Thoracic aorta (tissue), 2 donors: ENCODE data around the gene DOCK7. TPM values are rescaled to one million over a fixed set of nuclear protein-coding genes. Genes with fewer than 3 reads are reported as not detected.
"Not testable (repeated sequence)": the region's sequence is repeated elsewhere in the genome, so short reads cannot be mapped to it uniquely, and the experiment has no call there.

Experiments
- ATAC-seq: fragments of 150-250 bp; one replicate; pipeline ENCODE4 v1.8.0; 2017; ENCODE audit warnings: low read depth; ENCODE audit not compliant: insufficient number of reproducible peaks, low FRiP score
- DNase-seq: peaks from one replicate; pipeline ENCODE4 v3.0.0-alpha.2; 2020; ENCODE audit warnings: low spot score
- H3K27ac ChIP-seq, 2 donors: fragments of 200-600 bp; sonication (generic); 1 replicate in 1 of 2; 2 replicates in 1 of 2; pipeline ENCODE4 v1.5.1; 2016; ENCODE audit warnings: mild to moderate bottlenecking in 2 of 2, moderate library complexity in 2 of 2
- H3K27me3 ChIP-seq: fragments of 200-600 bp; sonication (generic); replicated peaks from 2 replicates; pipeline ENCODE4 v1.6.0; 2016; ENCODE audit warnings: mild to moderate bottlenecking; ENCODE audit not compliant: insufficient read depth
- H3K36me3 ChIP-seq: fragments of 200-600 bp; sonication (generic); one replicate; pipeline ENCODE4 v1.5.1; 2016
- H3K4me1 ChIP-seq, 2 donors: fragments of 200-600 bp; sonication (generic); 1 replicate in 1 of 2; 2 replicates in 1 of 2; pipeline versions ENCODE4 v1.5.1 to v1.6.0; 2016; ENCODE audit warnings: low read depth in 2 of 2, mild to moderate bottlenecking in 1 of 2; ENCODE audit not compliant: control insufficient read depth in 1 of 2
- H3K4me3 ChIP-seq: fragments of 200-600 bp; sonication (generic); 2 replicates; pipeline ENCODE4 v1.5.1; 2016; ENCODE audit warnings: mild to moderate bottlenecking
- H3K9me3 ChIP-seq: fragments of 200-600 bp; sonication (generic); 2 replicates; pipeline ENCODE4 v1.5.1; 2016
- total RNA-seq, 2 donors: library from RNA; depleted of rRNA; stranded (reverse); fragments of >200 nt; gene quantifications; one replicate each; pipeline versions ENCODE4 v1.1.0 to v1.2.3, GENCODE V29; 2016
- TF ChIP-seq, protein P1 (sequence below): fragments of 200-600 bp; sonication (generic); IDR thresholded peaks from one replicate; pipeline ENCODE4 v1.5.1; 2019; ENCODE audit warnings: antibody characterized with exemption

DOCK7 gene
- total RNA-seq, 2 donors from 2014 or later, result 52.7 to 75.7 TPM

DNA sequence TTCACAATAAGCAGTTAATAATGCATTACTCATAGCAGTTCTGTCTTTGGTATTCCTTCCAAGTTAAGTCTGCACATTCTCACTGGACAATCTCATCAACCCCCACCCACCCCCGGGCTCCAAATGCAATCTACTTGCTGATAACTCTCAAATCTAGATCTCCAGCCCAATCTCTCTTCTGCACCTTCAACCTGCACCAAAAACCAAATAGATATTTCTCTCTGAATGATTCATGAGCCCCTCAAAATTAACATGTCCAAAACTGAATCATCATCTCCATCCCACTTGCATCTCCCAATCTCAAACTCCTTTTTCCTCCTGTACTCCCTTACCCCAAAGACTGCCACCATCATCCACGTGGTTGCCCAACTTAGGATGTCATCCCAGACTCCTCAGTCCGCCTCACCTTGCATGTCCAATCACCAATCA, 2.7 kb downstream of the DOCK7 start:
- DNase-seq (no peak), ATAC-seq (no peak)
- Histone ChIP-seq H3K4me1 (peaks cover 19 to 61% of the 10 kb centered on the region in 2 donors), H3K27ac (no peak overlapping the region), H3K27me3 (no peaks in the 10 kb centered on the region), H3K36me3 (no peaks in the 10 kb centered on the region), H3K9me3 (no peaks in the 10 kb centered on the region), H3K4me3 (no peak overlapping the region)
- TF ChIP-seq, protein P1, sequence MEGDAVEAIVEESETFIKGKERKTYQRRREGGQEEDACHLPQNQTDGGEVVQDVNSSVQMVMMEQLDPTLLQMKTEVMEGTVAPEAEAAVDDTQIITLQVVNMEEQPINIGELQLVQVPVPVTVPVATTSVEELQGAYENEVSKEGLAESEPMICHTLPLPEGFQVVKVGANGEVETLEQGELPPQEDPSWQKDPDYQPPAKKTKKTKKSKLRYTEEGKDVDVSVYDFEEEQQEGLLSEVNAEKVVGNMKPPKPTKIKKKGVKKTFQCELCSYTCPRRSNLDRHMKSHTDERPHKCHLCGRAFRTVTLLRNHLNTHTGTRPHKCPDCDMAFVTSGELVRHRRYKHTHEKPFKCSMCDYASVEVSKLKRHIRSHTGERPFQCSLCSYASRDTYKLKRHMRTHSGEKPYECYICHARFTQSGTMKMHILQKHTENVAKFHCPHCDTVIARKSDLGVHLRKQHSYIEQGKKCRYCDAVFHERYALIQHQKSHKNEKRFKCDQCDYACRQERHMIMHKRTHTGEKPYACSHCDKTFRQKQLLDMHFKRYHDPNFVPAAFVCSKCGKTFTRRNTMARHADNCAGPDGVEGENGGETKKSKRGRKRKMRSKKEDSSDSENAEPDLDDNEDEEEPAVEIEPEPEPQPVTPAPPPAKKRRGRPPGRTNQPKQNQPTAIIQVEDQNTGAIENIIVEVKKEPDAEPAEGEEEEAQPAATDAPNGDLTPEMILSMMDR, result no peak

DNA sequence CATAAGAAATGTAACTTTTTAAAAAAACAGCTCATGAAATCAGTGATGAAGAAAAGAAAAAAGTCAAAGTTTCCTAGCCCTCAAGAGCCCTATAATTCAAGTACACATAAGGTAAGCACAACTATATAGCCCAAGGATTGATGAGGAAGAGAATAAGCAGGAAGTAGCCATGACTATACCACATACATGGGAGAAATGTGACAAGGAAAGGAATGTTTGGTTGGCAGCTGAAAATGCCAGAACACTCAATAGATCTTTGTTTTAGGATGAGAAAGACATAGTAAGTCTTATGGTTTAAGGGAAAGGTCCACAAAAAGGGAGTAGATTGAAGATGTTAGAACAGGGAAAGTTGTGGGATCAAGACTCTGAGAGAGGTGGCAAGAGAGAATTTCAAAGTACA, 5.7 kb downstream of the DOCK7 start:
- TF ChIP-seq, protein P1, result no peak
- Histone ChIP-seq H3K4me1 (peaks cover 8 to 48% of the 10 kb centered on the region in 2 donors), H3K27ac (no peak overlapping the region), H3K36me3 (no peaks in the 10 kb centered on the region), H3K4me3 (no peak overlapping the region), H3K27me3 (no peaks in the 10 kb centered on the region), H3K9me3 (no peaks in the 10 kb centered on the region)
- no peak for ATAC-seq
- no peak for DNase-seq

DNA sequence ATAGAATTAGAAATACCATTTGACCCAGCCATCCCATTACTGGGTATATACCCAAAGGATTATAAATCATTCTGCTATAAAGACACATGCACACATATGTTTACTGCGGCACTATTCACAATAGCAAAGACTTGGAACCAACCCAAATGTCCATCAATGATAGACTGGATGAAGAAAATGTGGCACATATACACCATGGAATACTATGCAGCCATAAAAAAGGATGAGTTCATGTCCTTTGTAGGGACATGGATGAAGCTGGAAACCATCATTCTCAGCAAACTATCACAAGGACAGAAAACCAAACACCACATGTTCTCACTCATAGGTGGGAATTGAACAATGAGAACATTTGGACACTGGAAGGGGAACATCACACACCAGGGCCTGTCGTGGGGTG, 7.2 kb downstream of the DOCK7 start:
- not testable (repeated sequence) for H3K27me3 ChIP-seq, ATAC-seq

DNA sequence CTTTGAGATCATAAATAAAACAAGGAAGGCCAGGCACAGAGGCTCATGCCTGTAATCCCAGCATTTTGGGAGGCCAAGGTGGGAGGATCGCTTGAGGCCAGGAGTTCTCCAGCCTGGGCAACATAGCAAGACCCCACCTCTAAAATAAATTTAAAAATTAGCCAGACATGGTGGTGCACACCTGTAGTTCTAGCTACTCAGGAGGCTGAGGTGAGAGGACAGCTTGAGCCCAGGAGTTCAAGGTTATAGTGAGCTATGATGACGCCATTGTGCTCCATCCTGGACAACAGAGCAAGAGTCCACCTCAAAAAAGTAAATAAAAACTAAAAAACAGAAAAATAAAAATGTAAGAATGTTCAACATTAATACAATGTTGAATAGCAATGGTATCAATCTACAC, 10.4 kb downstream of the DOCK7 start:
- H3K36me3 ChIP-seq, H3K27ac ChIP-seq, H3K27me3 ChIP-seq, DNase-seq, H3K9me3 ChIP-seq, ATAC-seq, H3K4me3 ChIP-seq: not testable (repeated sequence)
- peaks cover 14 to 30% of the 10 kb centered on the region in 2 donors for H3K4me1 ChIP-seq

More for the DNA sequence above, 7.2 kb downstream of the DOCK7 start:
- H3K27ac ChIP-seq, H3K36me3 ChIP-seq, DNase-seq, H3K9me3 ChIP-seq, H3K4me3 ChIP-seq: not testable (repeated sequence)
- peaks cover 12 to 48% of the 10 kb centered on the region in 2 donors for H3K4me1 ChIP-seq

DNA sequence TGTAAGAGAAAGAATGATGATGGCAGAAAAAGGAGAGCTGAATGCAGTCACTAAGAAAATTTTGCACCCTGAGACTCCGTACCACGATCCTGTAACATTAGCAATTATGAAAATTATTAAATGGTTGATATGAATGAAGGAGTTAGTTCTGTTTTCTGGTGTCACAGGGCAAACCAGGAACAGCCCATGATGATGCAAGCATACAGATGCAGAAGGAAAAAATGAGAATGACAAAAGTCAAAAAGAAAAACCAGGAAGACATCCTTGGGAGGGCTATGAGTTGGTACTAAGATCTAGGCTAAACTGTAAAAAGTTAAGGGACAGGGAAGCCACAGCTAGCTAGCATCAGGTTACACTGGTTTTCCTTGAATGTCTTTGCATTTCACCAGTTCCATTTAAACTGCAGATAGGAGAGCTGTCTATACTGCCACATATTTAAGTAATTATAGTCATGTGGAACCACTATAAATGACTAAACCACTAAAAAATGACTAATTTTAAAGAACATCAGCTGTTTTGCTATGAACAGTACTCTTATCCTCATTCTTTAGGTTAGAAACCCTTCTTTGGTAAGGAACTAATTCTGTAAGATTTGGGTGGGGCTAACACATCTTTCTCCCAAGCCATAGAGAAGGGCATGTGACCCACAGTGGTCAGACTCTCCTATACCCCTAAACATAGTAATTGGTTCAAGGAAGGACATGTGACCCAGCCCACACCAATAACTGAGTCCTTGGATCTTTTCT, 11.4 kb downstream of the DOCK7 start:
- TF ChIP-seq, protein P1, result no peak
- Histone ChIP-seq H3K4me1 (peaks cover 14 to 27% of the 10 kb centered on the region in 2 donors), H3K27ac (no peak overlapping the region), H3K36me3 (no peaks in the 10 kb centered on the region), H3K9me3 (no peaks in the 10 kb centered on the region), H3K4me3 (no peak overlapping the region), H3K27me3 (no peaks in the 10 kb centered on the region)
- no peak for ATAC-seq
- no peak for DNase-seq

DNA sequence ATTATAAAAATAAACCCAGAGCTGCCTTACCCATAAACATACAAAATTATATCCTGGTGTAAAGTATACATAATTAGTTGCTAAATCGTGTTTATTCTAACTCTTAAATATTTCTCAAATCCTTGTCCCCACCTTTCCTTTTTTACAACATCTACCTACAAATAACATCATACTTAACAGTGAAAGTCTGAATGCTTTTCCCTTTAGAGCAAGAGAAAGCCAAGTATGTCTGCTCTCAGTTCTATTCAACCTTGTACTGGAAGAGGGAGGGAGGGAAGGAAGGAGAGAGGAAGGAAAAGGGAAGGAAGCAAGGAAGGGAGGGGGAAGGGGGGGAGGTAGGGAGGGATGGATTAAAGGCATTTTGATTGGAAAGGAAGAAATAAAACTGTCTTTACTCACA, 14.6 kb downstream of the DOCK7 start:
- TF ChIP-seq, protein P1, result no peak
- DNase-seq (no peak), ATAC-seq (no peak)
- H3K4me1 ChIP-seq, result peaks cover 14 to 34% of the 10 kb centered on the region in 2 donors
- H3K36me3 ChIP-seq, result no peaks in the 10 kb centered on the region
- no peaks in the 10 kb centered on the region for H3K9me3 ChIP-seq
- no peaks in the 10 kb centered on the region for H3K27me3 ChIP-seq
- H3K27ac ChIP-seq, result no peak overlapping the region
- no peak overlapping the region for H3K4me3 ChIP-seq
